Sigmoid colon (tissue), 7 donors: ENCODE measurements around the gene CATSPERB. TPM values are rescaled to one million over a fixed set of nuclear protein-coding genes. Genes with fewer than 3 reads are reported as not detected.

Experiments used
- DNase-seq: peaks from one replicate; pipeline ENCODE4 v3.0.0-alpha.2; 2019
- H3K27ac ChIP-seq, 4 donors: fragments of 200-600 bp; sonication (generic); one replicate each; pipeline ENCODE4 v1.5.1; 2016 to 2019; ENCODE audit warnings: mild to moderate bottlenecking in 1 of 4
- H3K27me3 ChIP-seq, 3 donors: fragments of 200-600 bp; sonication (generic); one replicate each; pipeline ENCODE4 v1.5.1; 2019; ENCODE audit warnings: mild to moderate bottlenecking in 1 of 3
- H3K36me3 ChIP-seq, 4 donors: fragments of 200-600 bp; sonication (generic); one replicate each; pipeline ENCODE4 v1.5.1; 2016 to 2019
- H3K4me1 ChIP-seq, 4 donors: fragments of 200-600 bp; sonication (generic); one replicate each; pipeline ENCODE4 v1.5.1; 2017 to 2019
- H3K4me3 ChIP-seq, 4 donors: fragments of 200-600 bp; sonication (generic); one replicate each; pipeline ENCODE4 v1.5.1; 2017 to 2019; ENCODE audit warnings: mild to moderate bottlenecking in 2 of 4, moderate library complexity in 1 of 4
- H3K9me3 ChIP-seq, 4 donors: fragments of 200-600 bp in 3 of 4; sonication (generic) in 3 of 4; one replicate each; pipeline versions ENCODE4 v1.5.1 to v1.6.1; 2013 to 2019
- EP300 ChIP-seq, 4 donors: sonication (generic); formaldehyde crosslinking; IDR thresholded peaks; one replicate each; pipeline ENCODE4 v1.6.1; 2017; ENCODE audit warnings: antibody characterized with exemption in 4 of 4
- POLR2A ChIP-seq, 2 donors: fragments of 450-650 bp; IDR thresholded peaks; one replicate each; pipeline ENCODE4 v1.6.1; 2016; ENCODE audit warnings: antibody characterized with exemption in 2 of 2, mild to moderate bottlenecking in 2 of 2, moderate library complexity in 2 of 2
- POLR2AphosphoS5 ChIP-seq, 4 donors: sonication (generic); formaldehyde crosslinking; IDR thresholded peaks; one replicate each; pipeline ENCODE4 v1.6.1; 2017; ENCODE audit warnings: antibody characterized with exemption in 4 of 4
- WGBS, 2 donors: extraction: QIAGEN DNeasy Blood & Tissue Kit; methylation state at CpG; one replicate each; pipeline ENCODE4 v1.1.7; 2013; 5-methylcytosine and 5-hydroxymethylcytosine counted together
- intact Hi-C: fragments of 100-400 bp; cut with DNase I; formaldehyde crosslinking; loops from one replicate; pipeline ENCODE4 v1.15.1; 2023
- polyA plus RNA-seq, 3 donors: library from polyadenylated mRNA; stranded (reverse); fragments of 200-250 nt; gene quantifications; one replicate each; pipeline ENCODE4 v1.2.3, GENCODE V29; 2013
- total RNA-seq, 4 donors: library from RNA; depleted of rRNA; stranded (reverse); fragments of >200 nt; gene quantifications; one replicate each; pipeline ENCODE4 v1.1.0, GENCODE V29; 2016
- TF ChIP-seq, protein P1 (sequence below), 4 experiments: fragments of 450-650 bp in 3 of 4; fragments of 200-600 bp in 1 of 4; IDR thresholded peaks; one replicate each; pipeline ENCODE4 v1.5.1; 2016 to 2019; ENCODE audit warnings: antibody characterized with exemption in 4 of 4, mild to moderate bottlenecking in 3 of 4, moderate library complexity in 2 of 4
- donor health status: healthy with polysubstance abuse.
- donor health status: Bipolar disorder and iron deficiency.
- donor health status: healthy.

The CATSPERB gene
- total and polyA plus RNA-seq, 7 donors: 0.14 to 6.7 (median 1.4) TPM

DNA sequence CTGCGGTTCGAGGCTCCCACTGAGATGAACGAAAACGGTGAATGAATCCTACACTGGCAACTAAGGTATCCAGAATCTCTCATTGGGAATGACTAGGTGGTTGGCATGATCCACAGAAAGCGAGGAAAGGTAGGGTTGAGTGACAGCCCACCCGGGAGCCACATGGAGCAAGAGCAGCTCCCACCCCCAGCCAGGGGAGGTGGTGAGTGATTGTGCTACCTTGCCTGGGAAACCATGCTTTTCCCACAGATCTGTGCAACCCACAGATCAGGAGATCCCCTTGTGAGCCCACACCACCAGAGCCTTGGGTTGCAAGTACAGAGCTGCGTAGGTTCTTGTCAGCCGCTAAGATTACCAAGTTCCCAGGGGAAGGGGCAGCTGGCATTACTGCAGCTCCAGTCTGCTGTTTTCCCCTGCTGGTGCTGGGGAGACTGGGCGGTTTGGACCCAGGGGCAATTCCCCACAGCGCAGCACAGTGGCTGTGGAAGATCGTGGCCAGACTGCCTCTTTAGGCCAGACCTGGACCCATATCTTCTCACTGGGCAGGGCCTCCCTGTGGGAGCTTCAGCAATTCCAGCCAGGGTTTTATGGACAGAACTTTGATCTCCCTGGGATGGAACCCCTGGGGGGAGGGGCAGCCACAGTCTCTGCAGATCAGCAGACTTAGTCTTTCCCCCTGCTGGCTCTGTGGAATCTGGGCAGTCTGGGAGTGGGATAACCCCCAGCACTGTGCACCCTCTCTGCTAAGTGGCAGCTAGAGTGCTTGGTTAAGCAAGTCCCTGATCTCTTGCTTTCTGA, 177.2 kb downstream of the CATSPERB start:
- Histone ChIP-seq H3K9me3 (no peaks in the 10 kb centered on the region), H3K4me1 (no peaks in the 10 kb centered on the region), H3K36me3 (no peaks in the 10 kb centered on the region), H3K4me3 (no peak overlapping the region), H3K27me3 (no peaks in the 10 kb centered on the region), H3K27ac (no peak overlapping the region)
- TF ChIP-seq POLR2A (IDR thresholded peaks at IDR 0.05) (no peak), POLR2AphosphoS5 (IDR thresholded peaks at IDR 0.05) (no peak), EP300 (IDR thresholded peaks at IDR 0.05) (no peak)
- TF ChIP-seq, protein P1, sequence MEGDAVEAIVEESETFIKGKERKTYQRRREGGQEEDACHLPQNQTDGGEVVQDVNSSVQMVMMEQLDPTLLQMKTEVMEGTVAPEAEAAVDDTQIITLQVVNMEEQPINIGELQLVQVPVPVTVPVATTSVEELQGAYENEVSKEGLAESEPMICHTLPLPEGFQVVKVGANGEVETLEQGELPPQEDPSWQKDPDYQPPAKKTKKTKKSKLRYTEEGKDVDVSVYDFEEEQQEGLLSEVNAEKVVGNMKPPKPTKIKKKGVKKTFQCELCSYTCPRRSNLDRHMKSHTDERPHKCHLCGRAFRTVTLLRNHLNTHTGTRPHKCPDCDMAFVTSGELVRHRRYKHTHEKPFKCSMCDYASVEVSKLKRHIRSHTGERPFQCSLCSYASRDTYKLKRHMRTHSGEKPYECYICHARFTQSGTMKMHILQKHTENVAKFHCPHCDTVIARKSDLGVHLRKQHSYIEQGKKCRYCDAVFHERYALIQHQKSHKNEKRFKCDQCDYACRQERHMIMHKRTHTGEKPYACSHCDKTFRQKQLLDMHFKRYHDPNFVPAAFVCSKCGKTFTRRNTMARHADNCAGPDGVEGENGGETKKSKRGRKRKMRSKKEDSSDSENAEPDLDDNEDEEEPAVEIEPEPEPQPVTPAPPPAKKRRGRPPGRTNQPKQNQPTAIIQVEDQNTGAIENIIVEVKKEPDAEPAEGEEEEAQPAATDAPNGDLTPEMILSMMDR (IDR thresholded peaks at IDR 0.05): no peak
- intact Hi-C loops: no loop called here
- DNase-seq: no peak
- 77% methylated on average over 11 of the region's 11 CpGs for WGBS, 2 donors

DNA sequence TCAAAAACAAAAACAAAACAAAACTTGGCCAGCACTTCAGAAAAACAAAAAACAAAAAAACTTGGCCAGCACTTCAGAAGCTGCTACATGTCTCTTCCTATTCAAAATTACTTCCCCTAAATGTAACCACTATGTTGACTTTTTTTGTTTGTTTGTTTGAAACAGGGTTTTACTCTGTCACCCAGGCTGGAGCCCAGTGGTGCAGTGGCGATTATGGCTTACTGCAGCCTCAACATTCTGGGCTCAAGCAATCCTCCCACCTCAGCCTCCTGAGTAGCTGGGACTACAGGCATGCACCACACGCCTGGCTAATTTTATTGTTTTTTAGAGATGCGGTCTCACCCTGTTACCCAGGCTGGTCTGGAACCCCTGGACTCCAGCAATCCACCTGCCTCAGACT, 183.8 kb downstream of the CATSPERB start:
- H3K9me3 ChIP-seq: no peaks in the 10 kb centered on the region
- TF ChIP-seq POLR2AphosphoS5 (IDR thresholded peaks at IDR 0.05): no peak
- no peak for TF ChIP-seq POLR2A (IDR thresholded peaks at IDR 0.05)
- TF ChIP-seq, protein P1 (IDR thresholded peaks at IDR 0.05): no peak
- TF ChIP-seq EP300 (IDR thresholded peaks at IDR 0.05): no peak
- no peak overlapping the region for H3K4me3 ChIP-seq
- intact Hi-C loops: no loop called here
- H3K27ac ChIP-seq: no peak overlapping the region
- 89% methylated on average over 3 of the region's 3 CpGs for WGBS, 2 donors
- no peaks in the 10 kb centered on the region for H3K4me1 ChIP-seq
- DNase-seq: no peak
- H3K27me3 ChIP-seq: no peaks in the 10 kb centered on the region
- no peaks in the 10 kb centered on the region for H3K36me3 ChIP-seq

DNA sequence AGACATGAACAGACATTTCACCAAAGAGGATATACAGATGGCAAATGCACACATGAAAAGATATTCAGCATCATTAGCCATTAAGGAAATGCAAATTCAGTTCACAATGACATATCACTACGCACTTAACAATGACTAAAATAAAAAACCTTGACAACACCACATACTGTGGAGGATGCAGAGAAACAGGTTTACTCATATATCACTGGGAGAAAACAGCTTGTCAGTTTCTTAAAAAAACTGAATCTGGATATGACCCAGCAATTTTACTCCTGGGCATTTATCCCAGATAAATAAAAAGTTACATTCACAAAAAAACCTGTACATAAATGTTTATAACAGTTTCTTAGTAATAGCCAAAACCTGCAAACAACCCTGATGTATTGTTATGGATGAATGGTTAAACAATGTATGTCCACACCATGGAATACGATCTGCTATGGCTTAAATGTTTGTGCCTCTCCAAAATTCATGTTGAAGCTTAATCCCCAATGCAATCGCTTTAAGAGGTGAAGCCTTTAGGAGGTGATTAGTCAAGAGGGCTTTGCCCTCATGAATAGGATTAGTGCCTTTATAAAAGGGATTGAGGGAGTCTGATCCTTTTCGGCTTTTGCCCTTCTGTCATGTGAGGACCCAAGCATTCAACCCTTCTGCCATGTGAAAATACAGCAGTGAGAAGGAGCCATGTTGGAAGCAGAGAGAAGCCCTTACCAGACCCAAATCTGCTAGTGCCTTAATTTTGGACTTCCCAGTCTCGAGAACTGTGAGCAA, 185.8 kb downstream of the CATSPERB start:
- DNase-seq: no peak
- Histone ChIP-seq H3K4me3 (no peak overlapping the region), H3K4me1 (no peaks in the 10 kb centered on the region), H3K9me3 (peaks cover 0 to 2% (median 0%) of the 10 kb centered on the region in 4 donors), H3K36me3 (no peaks in the 10 kb centered on the region), H3K27ac (no peak overlapping the region), H3K27me3 (no peaks in the 10 kb centered on the region)
- intact Hi-C loops: no loop called here
- TF ChIP-seq POLR2AphosphoS5 (IDR thresholded peaks at IDR 0.05) (no peak), POLR2A (IDR thresholded peaks at IDR 0.05) (no peak), EP300 (IDR thresholded peaks at IDR 0.05) (no peak)
- TF ChIP-seq, protein P1 (IDR thresholded peaks at IDR 0.05): no peak
- WGBS, 2 donors: 56 to 78% methylated on average over 5 of the region's 5 CpGs

DNA sequence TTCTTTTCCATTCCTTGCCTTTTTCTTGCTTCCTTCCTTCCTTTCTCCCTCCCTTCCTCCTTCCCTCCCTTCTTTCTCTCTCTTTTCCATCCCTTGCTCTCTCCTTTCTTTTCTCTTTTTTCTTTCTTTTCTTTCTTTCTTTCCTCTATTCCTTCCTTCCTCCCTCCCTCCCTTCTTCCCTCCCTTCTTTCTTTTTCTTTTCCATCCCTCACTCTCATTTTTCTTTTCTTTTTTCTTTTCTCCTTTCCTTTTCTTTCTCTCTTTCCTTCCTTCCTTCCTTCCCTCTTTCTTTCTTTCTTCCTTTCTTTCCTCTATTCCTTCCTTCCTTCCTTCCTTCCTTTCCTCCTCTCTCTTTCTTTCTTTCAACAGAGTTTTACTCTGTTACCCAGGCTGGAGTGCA, 186.7 kb downstream of the CATSPERB start:
- DNase-seq: no peak
- intact Hi-C loops: no loop called here
- no peaks in the 10 kb centered on the region for H3K27me3 ChIP-seq
- H3K4me3 ChIP-seq: no peak overlapping the region
- no peak overlapping the region for H3K27ac ChIP-seq
- no peaks in the 10 kb centered on the region for H3K4me1 ChIP-seq
- H3K9me3 ChIP-seq: peaks cover 0 to 2% (median 0%) of the 10 kb centered on the region in 4 donors
- no peaks in the 10 kb centered on the region for H3K36me3 ChIP-seq
- TF ChIP-seq, protein P1 (IDR thresholded peaks at IDR 0.05): no peak
- no peak for TF ChIP-seq POLR2AphosphoS5 (IDR thresholded peaks at IDR 0.05)
- TF ChIP-seq POLR2A (IDR thresholded peaks at IDR 0.05): no peak
- no peak for TF ChIP-seq EP300 (IDR thresholded peaks at IDR 0.05)
